Measurements from ENCODE around the gene ACKR2. TPM values are rescaled to one million over a fixed set of nuclear protein-coding genes. Genes with fewer than 3 reads are reported as not detected.

The ACKR2 gene
- total and polyA plus RNA-seq, 2 donors = 0.14 to 0.82 TPM

GRCh38 chr3:42773409-42773751 lies 35.9 kb upstream of the ACKR2 start:
- Histone ChIP-seq H3K4me3 (ENCODE audit: low read length in 2 of 2) (peak overlapping the region; percentile 53), H3K27me3 (ENCODE audit: control insufficient read depth in 2 of 2, insufficient read depth in 1 of 2, low read length in 1 of 2) (peaks cover 0 to 14% of the 10 kb centered on the region in 2 donors), H3K36me3 (ENCODE audit: control insufficient read depth in 2 of 2, insufficient read depth in 2 of 2, low read length in 1 of 2) (no peaks in the 10 kb centered on the region), H3K27ac (ENCODE audit: low read depth in 1 of 2, low read length in 1 of 2) (no peak overlapping the region), H3K9me3 (ENCODE audit: control insufficient read depth in 2 of 2, insufficient read depth in 1 of 2, low read length in 1 of 2) (no peaks in the 10 kb centered on the region), H3K4me1 (ENCODE audit: control insufficient read depth in 2 of 2, insufficient read depth in 2 of 2, low read length in 2 of 2) (peaks cover 0 to 8% of the 10 kb centered on the region in 2 donors)
- whole genome bisulfite sequencing = 12% methylated on average over 6 of the region's 6 CpGs
- no peak for DNase-seq (ENCODE audit: low read depth in 6 of 9, low spot score in 9 of 9)

- no peak for DNase-seq (ENCODE audit: low read depth in 6 of 9, low spot score in 9 of 9)
- WGBS = 89% methylated on average over 2 of the region's 2 CpGs
- Histone ChIP-seq H3K4me3 (ENCODE audit: low read length in 2 of 2) (no peak overlapping the region), H3K9me3 (ENCODE audit: control insufficient read depth in 2 of 2, insufficient read depth in 1 of 2, low read length in 1 of 2) (no peaks in the 10 kb centered on the region), H3K36me3 (ENCODE audit: control insufficient read depth in 2 of 2, insufficient read depth in 2 of 2, low read length in 1 of 2) (peaks cover 0 to 6% of the 10 kb centered on the region in 2 donors), H3K27ac (ENCODE audit: low read depth in 1 of 2, low read length in 1 of 2) (no peak overlapping the region), H3K27me3 (ENCODE audit: control insufficient read depth in 2 of 2, insufficient read depth in 1 of 2, low read length in 1 of 2) (no peaks in the 10 kb centered on the region), H3K4me1 (ENCODE audit: control insufficient read depth in 2 of 2, insufficient read depth in 2 of 2, low read length in 2 of 2) (no peaks in the 10 kb centered on the region)
These were observed 30.6 kb upstream of the ACKR2 start for GRCh38 chr3:42778644-42779043.

GRCh38 chr3:42780398-42780797 lies 28.8 kb upstream of the ACKR2 start:
- 90% methylated on average over 3 of the region's 3 CpGs for WGBS
- DNase-seq (ENCODE audit: low read depth in 6 of 9, low spot score in 9 of 9) = no peak
- H3K4me1 ChIP-seq (ENCODE audit: control insufficient read depth in 2 of 2, insufficient read depth in 2 of 2, low read length in 2 of 2) = no peaks in the 10 kb centered on the region
- no peaks in the 10 kb centered on the region for H3K9me3 ChIP-seq (ENCODE audit: control insufficient read depth in 2 of 2, insufficient read depth in 1 of 2, low read length in 1 of 2)
- H3K27ac ChIP-seq (ENCODE audit: low read depth in 1 of 2, low read length in 1 of 2) = no peak overlapping the region
- peaks cover 0 to 6% of the 10 kb centered on the region in 2 donors for H3K36me3 ChIP-seq (ENCODE audit: control insufficient read depth in 2 of 2, insufficient read depth in 2 of 2, low read length in 1 of 2)
- no peak overlapping the region for H3K4me3 ChIP-seq (ENCODE audit: low read length in 2 of 2)
- no peaks in the 10 kb centered on the region for H3K27me3 ChIP-seq (ENCODE audit: control insufficient read depth in 2 of 2, insufficient read depth in 1 of 2, low read length in 1 of 2)

- 71% methylated on average over 11 of the region's 11 CpGs for WGBS
- H3K4me3 ChIP-seq (ENCODE audit: low read length in 2 of 2) = no peak overlapping the region
- no peaks in the 10 kb centered on the region for H3K4me1 ChIP-seq (ENCODE audit: control insufficient read depth in 2 of 2, insufficient read depth in 2 of 2, low read length in 2 of 2)
- H3K9me3 ChIP-seq (ENCODE audit: control insufficient read depth in 2 of 2, insufficient read depth in 1 of 2, low read length in 1 of 2) = no peaks in the 10 kb centered on the region
- peaks cover 0 to 6% of the 10 kb centered on the region in 2 donors for H3K36me3 ChIP-seq (ENCODE audit: control insufficient read depth in 2 of 2, insufficient read depth in 2 of 2, low read length in 1 of 2)
- no peak overlapping the region for H3K27ac ChIP-seq (ENCODE audit: low read depth in 1 of 2, low read length in 1 of 2)
- H3K27me3 ChIP-seq (ENCODE audit: control insufficient read depth in 2 of 2, insufficient read depth in 1 of 2, low read length in 1 of 2) = no peaks in the 10 kb centered on the region
- peak in 8 of 9 donors; percentile 52 to 89 (median 82) for DNase-seq (ENCODE audit: low read depth in 6 of 9, low spot score in 9 of 9)
These were observed 28.1 kb upstream of the ACKR2 start for GRCh38 chr3:42780892-42781700.

GRCh38 chr3:42786212-42786611 lies 23.0 kb upstream of the ACKR2 start:
- Histone ChIP-seq H3K36me3 (ENCODE audit: control insufficient read depth in 2 of 2, insufficient read depth in 2 of 2, low read length in 1 of 2) (peaks cover 0 to 10% of the 10 kb centered on the region in 2 donors), H3K4me1 (ENCODE audit: control insufficient read depth in 2 of 2, insufficient read depth in 2 of 2, low read length in 2 of 2) (no peaks in the 10 kb centered on the region), H3K27ac (ENCODE audit: low read depth in 1 of 2, low read length in 1 of 2) (no peak overlapping the region), H3K9me3 (ENCODE audit: control insufficient read depth in 2 of 2, insufficient read depth in 1 of 2, low read length in 1 of 2) (no peaks in the 10 kb centered on the region), H3K27me3 (ENCODE audit: control insufficient read depth in 2 of 2, insufficient read depth in 1 of 2, low read length in 1 of 2) (no peaks in the 10 kb centered on the region), H3K4me3 (ENCODE audit: low read length in 2 of 2) (no peak overlapping the region)
- no peak for DNase-seq (ENCODE audit: low read depth in 6 of 9, low spot score in 9 of 9)
- WGBS = 97% methylated on average over 1 of the region's 1 CpG

GRCh38 chr3:42786631-42787030 lies 22.6 kb upstream of the ACKR2 start:
- 98% methylated on average over 2 of the region's 2 CpGs for WGBS
- H3K36me3 ChIP-seq (ENCODE audit: control insufficient read depth in 2 of 2, insufficient read depth in 2 of 2, low read length in 1 of 2) = peaks cover 0 to 10% of the 10 kb centered on the region in 2 donors
- no peaks in the 10 kb centered on the region for H3K4me1 ChIP-seq (ENCODE audit: control insufficient read depth in 2 of 2, insufficient read depth in 2 of 2, low read length in 2 of 2)
- no peaks in the 10 kb centered on the region for H3K27me3 ChIP-seq (ENCODE audit: control insufficient read depth in 2 of 2, insufficient read depth in 1 of 2, low read length in 1 of 2)
- no peaks in the 10 kb centered on the region for H3K9me3 ChIP-seq (ENCODE audit: control insufficient read depth in 2 of 2, insufficient read depth in 1 of 2, low read length in 1 of 2)
- no peak overlapping the region for H3K4me3 ChIP-seq (ENCODE audit: low read length in 2 of 2)
- DNase-seq (ENCODE audit: low read depth in 6 of 9, low spot score in 9 of 9) = no peak
- no peak overlapping the region for H3K27ac ChIP-seq (ENCODE audit: low read depth in 1 of 2, low read length in 1 of 2)

GRCh38 chr3:42790714-42791229 lies 18.5 kb upstream of the ACKR2 start:
- no peak for DNase-seq (ENCODE audit: low read depth in 6 of 9, low spot score in 9 of 9)
- WGBS = 79% methylated on average over 6 of the region's 6 CpGs
- no peak overlapping the region for H3K4me3 ChIP-seq (ENCODE audit: low read length in 2 of 2)
- H3K27ac ChIP-seq (ENCODE audit: low read depth in 1 of 2, low read length in 1 of 2) = no peak overlapping the region
- no peaks in the 10 kb centered on the region for H3K4me1 ChIP-seq (ENCODE audit: control insufficient read depth in 2 of 2, insufficient read depth in 2 of 2, low read length in 2 of 2)
- no peaks in the 10 kb centered on the region for H3K27me3 ChIP-seq (ENCODE audit: control insufficient read depth in 2 of 2, insufficient read depth in 1 of 2, low read length in 1 of 2)
- no peaks in the 10 kb centered on the region for H3K9me3 ChIP-seq (ENCODE audit: control insufficient read depth in 2 of 2, insufficient read depth in 1 of 2, low read length in 1 of 2)
- peaks cover 3 to 7% of the 10 kb centered on the region in 2 donors for H3K36me3 ChIP-seq (ENCODE audit: control insufficient read depth in 2 of 2, insufficient read depth in 2 of 2, low read length in 1 of 2)

- Histone ChIP-seq H3K27me3 (ENCODE audit: control insufficient read depth in 2 of 2, insufficient read depth in 1 of 2, low read length in 1 of 2) (no peaks in the 10 kb centered on the region), H3K9me3 (ENCODE audit: control insufficient read depth in 2 of 2, insufficient read depth in 1 of 2, low read length in 1 of 2) (no peaks in the 10 kb centered on the region), H3K4me1 (ENCODE audit: control insufficient read depth in 2 of 2, insufficient read depth in 2 of 2, low read length in 2 of 2) (peaks cover 0 to 2% of the 10 kb centered on the region in 2 donors), H3K36me3 (ENCODE audit: control insufficient read depth in 2 of 2, insufficient read depth in 2 of 2, low read length in 1 of 2) (peaks cover 3% of the 10 kb centered on the region in 2 donors), H3K4me3 (ENCODE audit: low read length in 2 of 2) (no peak overlapping the region), H3K27ac (ENCODE audit: low read depth in 1 of 2, low read length in 1 of 2) (no peak overlapping the region)
- DNase-seq (ENCODE audit: low read depth in 6 of 9, low spot score in 9 of 9) = no peak
- WGBS = 95% methylated on average over 2 of the region's 2 CpGs
These were observed 13.5 kb upstream of the ACKR2 start for GRCh38 chr3:42795621-42796181.

- Histone ChIP-seq H3K9me3 (ENCODE audit: control insufficient read depth in 2 of 2, insufficient read depth in 1 of 2, low read length in 1 of 2) (no peaks in the 10 kb centered on the region), H3K36me3 (ENCODE audit: control insufficient read depth in 2 of 2, insufficient read depth in 2 of 2, low read length in 1 of 2) (peaks cover 3% of the 10 kb centered on the region in 2 donors), H3K4me1 (ENCODE audit: control insufficient read depth in 2 of 2, insufficient read depth in 2 of 2, low read length in 2 of 2) (peaks cover 0 to 2% of the 10 kb centered on the region in 2 donors), H3K4me3 (ENCODE audit: low read length in 2 of 2) (no peak overlapping the region), H3K27ac (ENCODE audit: low read depth in 1 of 2, low read length in 1 of 2) (no peak overlapping the region), H3K27me3 (ENCODE audit: control insufficient read depth in 2 of 2, insufficient read depth in 1 of 2, low read length in 1 of 2) (no peaks in the 10 kb centered on the region)
- WGBS = 91% methylated on average over 4 of the region's 5 CpGs
- no peak for DNase-seq (ENCODE audit: low read depth in 6 of 9, low spot score in 9 of 9)
These were observed 12.8 kb upstream of the ACKR2 start for GRCh38 chr3:42796332-42796885.

All from thymus (tissue), 11 donors.